Mesendoderm (in vitro differentiated cells): ENCODE measurements around the gene OR1J2.

Experiments used
- DNase-seq: peaks from one replicate; pipeline ENCODE4 v3.0.0; 2013
- H2AK5ac ChIP-seq: 2 replicates; pipeline ENCODE4 v1.6.1; 2013; ENCODE audit warnings: low read length, inconsistent platforms
- H2BK120ac ChIP-seq: 2 replicates; pipeline ENCODE4 v1.6.1; 2013; ENCODE audit warnings: low read depth, mild to moderate bottlenecking, low read length, moderate library complexity, mixed read lengths
- H2BK15ac ChIP-seq: replicated peaks from 2 replicates; pipeline ENCODE4 v1.6.1; 2013; ENCODE audit warnings: low read depth, mild to moderate bottlenecking, moderate library complexity
- H2BK5ac ChIP-seq: 2 replicates; pipeline ENCODE4 v1.6.1; 2013; ENCODE audit warnings: low read length, inconsistent platforms
- H3K18ac ChIP-seq: 2 replicates; pipeline ENCODE4 v1.6.1; 2013; ENCODE audit warnings: mild to moderate bottlenecking, low read length, mixed read lengths
- H3K23ac ChIP-seq: one replicate; pipeline ENCODE4 v1.6.1; 2013; ENCODE audit warnings: low read length
- H3K27ac ChIP-seq: 2 replicates; pipeline ENCODE4 v1.5.1; 2013; ENCODE audit warnings: low read depth, mild to moderate bottlenecking, inconsistent platforms, low read length, moderate library complexity
- H3K27me3 ChIP-seq: 2 replicates; pipeline ENCODE4 v1.6.1; 2013; ENCODE audit warnings: low read length, control low read depth, mild to moderate bottlenecking, inconsistent platforms; ENCODE audit not compliant: insufficient read depth, poor library complexity
- H3K36me3 ChIP-seq: 2 replicates; pipeline ENCODE4 v1.6.1; 2013; ENCODE audit warnings: low read length, inconsistent platforms; ENCODE audit not compliant: control insufficient read depth, insufficient read depth
- H3K4ac ChIP-seq: one replicate; pipeline ENCODE4 v1.6.1; 2013; ENCODE audit warnings: low read depth, mild to moderate bottlenecking, low read length, moderate library complexity
- H3K4me1 ChIP-seq: 2 replicates; pipeline ENCODE4 v1.6.1; 2013; ENCODE audit warnings: low read depth, low read length, inconsistent platforms; ENCODE audit not compliant: control insufficient read depth
- H3K4me2 ChIP-seq: 2 replicates; pipeline ENCODE4 v1.6.1; 2013; ENCODE audit warnings: low read length
- H3K4me3 ChIP-seq: 2 replicates; pipeline ENCODE4 v1.5.1; 2013; ENCODE audit warnings: mild to moderate bottlenecking, low read length
- H3K56ac ChIP-seq: one replicate; pipeline ENCODE4 v1.6.1; 2013; ENCODE audit warnings: low read length
- H3K79me1 ChIP-seq: 2 replicates; pipeline ENCODE4 v1.6.1; 2013; ENCODE audit warnings: low read length, inconsistent platforms
- H3K79me2 ChIP-seq: 2 replicates; pipeline ENCODE4 v1.6.1; 2013; ENCODE audit warnings: mild to moderate bottlenecking, low read length; ENCODE audit not compliant: control insufficient read depth, insufficient read depth
- H3K9ac ChIP-seq: 2 replicates; pipeline ENCODE4 v1.6.1; 2013; ENCODE audit warnings: low read length, inconsistent platforms
- H4K5ac ChIP-seq: one replicate; pipeline ENCODE4 v1.6.1; 2013; ENCODE audit warnings: low read length
- H4K8ac ChIP-seq: one replicate; pipeline ENCODE4 v1.6.1; 2013; ENCODE audit warnings: low read depth, mild to moderate bottlenecking, control low read depth, low read length, moderate library complexity
- WGBS: extraction: QIAGEN DNeasy Blood & Tissue Kit; methylation state at CpG from one replicate; pipeline ENCODE4 v1.1.7; 2013; ENCODE audit warnings: low lambda C conversion rate, missing lambda C conversion rate; ENCODE audit not compliant: insufficient coverage; ENCODE audit errors: extremely low coverage; 5-methylcytosine and 5-hydroxymethylcytosine counted together

The OR1J2 gene

GRCh38 chr9:122474561-122474960 lies 36.0 kb upstream of the OR1J2 start:
- Histone ChIP-seq H2BK5ac (no peak overlapping the region), H3K36me3 (no peaks in the 10 kb centered on the region), H2AK5ac (no peak overlapping the region), H3K79me2 (no peaks in the 10 kb centered on the region), H3K27ac (no peak overlapping the region), H2BK15ac (no peak overlapping the region), H3K56ac (no peak overlapping the region), H3K4me2 (no peak overlapping the region), H3K79me1 (no peaks in the 10 kb centered on the region), H4K8ac (no peak overlapping the region), H3K27me3 (no peaks in the 10 kb centered on the region), H3K4ac (no peak overlapping the region), H2BK120ac (no peak overlapping the region), H3K9ac (no peak overlapping the region), H3K23ac (no peak overlapping the region), H4K5ac (no peak overlapping the region), H3K4me1 (no peaks in the 10 kb centered on the region), H3K18ac (no peak overlapping the region), H3K4me3 (no peak overlapping the region)
- no CpG with 5 or more reads among the region's 3 CpGs for WGBS
- no peak for DNase-seq

GRCh38 chr9:122475717-122476116 lies 34.9 kb upstream of the OR1J2 start:
- H2BK5ac ChIP-seq: no peak overlapping the region
- H2BK120ac ChIP-seq: no peak overlapping the region
- H3K36me3 ChIP-seq: no peaks in the 10 kb centered on the region
- H4K8ac ChIP-seq: no peak overlapping the region
- no peak overlapping the region for H3K4me2 ChIP-seq
- no peak overlapping the region for H3K18ac ChIP-seq
- no peak overlapping the region for H3K4ac ChIP-seq
- H3K4me1 ChIP-seq: no peaks in the 10 kb centered on the region
- H2BK15ac ChIP-seq: no peak overlapping the region
- H2AK5ac ChIP-seq: no peak overlapping the region
- no peaks in the 10 kb centered on the region for H3K27me3 ChIP-seq
- H3K79me1 ChIP-seq: no peaks in the 10 kb centered on the region
- H3K9ac ChIP-seq: no peak overlapping the region
- H4K5ac ChIP-seq: no peak overlapping the region
- no CpG with 5 or more reads among the region's 2 CpGs for WGBS
- no peak overlapping the region for H3K56ac ChIP-seq
- H3K79me2 ChIP-seq: no peaks in the 10 kb centered on the region
- H3K23ac ChIP-seq: no peak overlapping the region
- no peak overlapping the region for H3K4me3 ChIP-seq
- DNase-seq: no peak
- H3K27ac ChIP-seq: no peak overlapping the region

- no peak overlapping the region for H2BK120ac ChIP-seq
- H3K4me2 ChIP-seq: no peak overlapping the region
- no peak overlapping the region for H3K4ac ChIP-seq
- no peak overlapping the region for H3K27ac ChIP-seq
- H3K9ac ChIP-seq: no peak overlapping the region
- H3K18ac ChIP-seq: no peak overlapping the region
- no peak overlapping the region for H3K4me3 ChIP-seq
- H3K56ac ChIP-seq: no peak overlapping the region
- no peaks in the 10 kb centered on the region for H3K4me1 ChIP-seq
- H3K27me3 ChIP-seq: no peaks in the 10 kb centered on the region
- no peak overlapping the region for H3K23ac ChIP-seq
- H4K5ac ChIP-seq: no peak overlapping the region
- H2AK5ac ChIP-seq: no peak overlapping the region
- H3K79me2 ChIP-seq: no peaks in the 10 kb centered on the region
- no peaks in the 10 kb centered on the region for H3K36me3 ChIP-seq
- DNase-seq: no peak
- H2BK15ac ChIP-seq: no peak overlapping the region
- no peak overlapping the region for H2BK5ac ChIP-seq
- H4K8ac ChIP-seq: no peak overlapping the region
- no CpG with 5 or more reads among the region's 3 CpGs for WGBS
- H3K79me1 ChIP-seq: no peaks in the 10 kb centered on the region
These were observed 33.3 kb upstream of the OR1J2 start for GRCh38 chr9:122477346-122477745.

GRCh38 chr9:122477826-122478225 lies 32.8 kb upstream of the OR1J2 start, which contains the start of gene OR1J1:
TSS of gene OR1J1 (minus strand) at chr9:122477926. CDS start at chr9:122477926, 0 bp downstream.
- Histone ChIP-seq H3K4me1 (no peaks in the 10 kb centered on the region), H3K27me3 (no peaks in the 10 kb centered on the region), H2BK15ac (no peak within 1 kb of the TSS), H4K5ac (no peak within 1 kb of the TSS), H3K4me3 (no peak within 1 kb of the TSS), H3K36me3 (no peaks in the 10 kb centered on the region), H3K18ac (no peak within 1 kb of the TSS), H3K56ac (no peak within 1 kb of the TSS), H2BK5ac (no peak within 1 kb of the TSS), H3K4ac (no peak within 1 kb of the TSS), H2AK5ac (no peak within 1 kb of the TSS), H3K23ac (no peak within 1 kb of the TSS), H3K9ac (no peak within 1 kb of the TSS), H3K79me1 (no peaks in the 10 kb centered on the region), H2BK120ac (no peak within 1 kb of the TSS), H3K4me2 (no peak within 1 kb of the TSS), H3K79me2 (no peaks in the 10 kb centered on the region), H4K8ac (no peak within 1 kb of the TSS), H3K27ac (no peak within 1 kb of the TSS)
- WGBS: no CpG with 5 or more reads among the region's 6 CpGs
- DNase-seq: no peak

GRCh38 chr9:122479062-122479461 lies 31.5 kb upstream of the OR1J2 start:
- H4K8ac ChIP-seq: no peak overlapping the region
- no peak for DNase-seq
- no peak overlapping the region for H3K4me2 ChIP-seq
- no peak overlapping the region for H3K23ac ChIP-seq
- H3K27me3 ChIP-seq: no peaks in the 10 kb centered on the region
- H3K4ac ChIP-seq: no peak overlapping the region
- H2AK5ac ChIP-seq: no peak overlapping the region
- no peak overlapping the region for H2BK5ac ChIP-seq
- no peaks in the 10 kb centered on the region for H3K4me1 ChIP-seq
- H3K79me2 ChIP-seq: no peaks in the 10 kb centered on the region
- H3K36me3 ChIP-seq: no peaks in the 10 kb centered on the region
- no peak overlapping the region for H3K4me3 ChIP-seq
- no peaks in the 10 kb centered on the region for H3K79me1 ChIP-seq
- H4K5ac ChIP-seq: no peak overlapping the region
- H3K18ac ChIP-seq: no peak overlapping the region
- no peak overlapping the region for H3K27ac ChIP-seq
- no peak overlapping the region for H3K56ac ChIP-seq
- no peak overlapping the region for H2BK120ac ChIP-seq
- no peak overlapping the region for H3K9ac ChIP-seq
- no peak overlapping the region for H2BK15ac ChIP-seq
- WGBS: no CpG with 5 or more reads among the region's 5 CpGs

GRCh38 chr9:122498883-122499288 lies 11.7 kb upstream of the OR1J2 start:
- H3K23ac ChIP-seq: no peak overlapping the region
- no peak overlapping the region for H2BK120ac ChIP-seq
- no peak overlapping the region for H3K56ac ChIP-seq
- DNase-seq: peak; percentile 58
- whole genome bisulfite sequencing: no CpG with 5 or more reads among the region's 2 CpGs
- H2BK15ac ChIP-seq: no peak overlapping the region
- no peaks in the 10 kb centered on the region for H3K36me3 ChIP-seq
- no peaks in the 10 kb centered on the region for H3K79me2 ChIP-seq
- no peak overlapping the region for H3K18ac ChIP-seq
- no peak overlapping the region for H3K9ac ChIP-seq
- no peak overlapping the region for H2AK5ac ChIP-seq
- no peak overlapping the region for H3K4me3 ChIP-seq
- no peak overlapping the region for H3K4ac ChIP-seq
- H3K27me3 ChIP-seq: no peaks in the 10 kb centered on the region
- H4K5ac ChIP-seq: no peak overlapping the region
- H3K79me1 ChIP-seq: no peaks in the 10 kb centered on the region
- H3K4me1 ChIP-seq: no peaks in the 10 kb centered on the region
- H2BK5ac ChIP-seq: no peak overlapping the region
- H4K8ac ChIP-seq: no peak overlapping the region
- H3K4me2 ChIP-seq: no peak overlapping the region
- no peak overlapping the region for H3K27ac ChIP-seq
